HEK293 (cell line): ENCODE measurements around the gene DCAF5.

Experiments
- RBAK ChIP-seq: fragments of 450-650 bp; formaldehyde crosslinking; IDR thresholded peaks from 2 replicates; pipeline ENCODE4 v1.5.1; 2016; ENCODE audit warnings: missing biosample characterization, missing genetic modification characterization
- SALL2 ChIP-seq: fragments of 450-650 bp; formaldehyde crosslinking; IDR thresholded peaks from 2 replicates; pipeline ENCODE4 v1.5.0; 2017; ENCODE audit warnings: missing biosample characterization, mild to moderate bottlenecking, missing genetic modification characterization, borderline replicate concordance
- ZBTB20 ChIP-seq: fragments of 450-650 bp; formaldehyde crosslinking; IDR thresholded peaks from 2 replicates; pipeline ENCODE4 v1.5.1; 2016; ENCODE audit warnings: missing biosample characterization, missing genetic modification characterization
- ZNF274 ChIP-seq, 2 experiments: fragments of 200-500 bp in 1 of 2; fragments of 450-650 bp in 1 of 2; sonication (Bioruptor generic) in 1 of 2; formaldehyde crosslinking in 1 of 2; IDR thresholded peaks; 2 replicates each; pipeline versions ENCODE4 v1.5.1 to v1.6.1; 2014 to 2016; ENCODE audit warnings: borderline replicate concordance in 1 of 2, inconsistent platforms in 1 of 2, low read length in 1 of 2, missing biosample characterization in 1 of 2, missing genetic modification characterization in 1 of 2
- TF ChIP-seq, protein P1 (sequence below): fragments of 450-650 bp; formaldehyde crosslinking; IDR thresholded peaks from 2 replicates; pipeline ENCODE4 v1.5.1; 2016; ENCODE audit warnings: missing biosample characterization, missing genetic modification characterization

DNA sequence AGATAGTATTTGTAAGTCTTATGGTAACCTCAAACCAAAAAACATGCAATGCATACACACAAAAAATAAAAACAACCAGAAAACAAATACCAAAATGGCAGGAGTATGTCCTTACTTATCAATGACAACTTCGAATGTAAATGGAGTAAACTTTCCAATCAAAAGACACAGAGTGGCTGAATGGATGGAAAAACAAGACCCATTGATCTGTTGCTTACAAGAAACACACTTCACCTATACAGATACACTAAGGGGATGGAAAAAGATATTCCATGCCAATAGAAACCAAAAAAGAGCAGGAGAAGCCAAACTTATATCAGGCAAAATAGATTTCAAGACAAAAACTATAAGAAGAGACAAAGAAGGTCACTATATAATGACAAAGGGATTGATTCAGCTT lies 8.7 kb upstream of the DCAF5 start:
- TF ChIP-seq, protein P1, sequence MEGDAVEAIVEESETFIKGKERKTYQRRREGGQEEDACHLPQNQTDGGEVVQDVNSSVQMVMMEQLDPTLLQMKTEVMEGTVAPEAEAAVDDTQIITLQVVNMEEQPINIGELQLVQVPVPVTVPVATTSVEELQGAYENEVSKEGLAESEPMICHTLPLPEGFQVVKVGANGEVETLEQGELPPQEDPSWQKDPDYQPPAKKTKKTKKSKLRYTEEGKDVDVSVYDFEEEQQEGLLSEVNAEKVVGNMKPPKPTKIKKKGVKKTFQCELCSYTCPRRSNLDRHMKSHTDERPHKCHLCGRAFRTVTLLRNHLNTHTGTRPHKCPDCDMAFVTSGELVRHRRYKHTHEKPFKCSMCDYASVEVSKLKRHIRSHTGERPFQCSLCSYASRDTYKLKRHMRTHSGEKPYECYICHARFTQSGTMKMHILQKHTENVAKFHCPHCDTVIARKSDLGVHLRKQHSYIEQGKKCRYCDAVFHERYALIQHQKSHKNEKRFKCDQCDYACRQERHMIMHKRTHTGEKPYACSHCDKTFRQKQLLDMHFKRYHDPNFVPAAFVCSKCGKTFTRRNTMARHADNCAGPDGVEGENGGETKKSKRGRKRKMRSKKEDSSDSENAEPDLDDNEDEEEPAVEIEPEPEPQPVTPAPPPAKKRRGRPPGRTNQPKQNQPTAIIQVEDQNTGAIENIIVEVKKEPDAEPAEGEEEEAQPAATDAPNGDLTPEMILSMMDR: no peak
- TF ChIP-seq ZBTB20 (tag by site-specific recombination): no peak
- no peak for TF ChIP-seq SALL2
- no peak for TF ChIP-seq ZNF274 (IDR thresholded peaks at IDR 0.05; ENCODE audit: low read length)
- TF ChIP-seq ZNF274 (tag by site-specific recombination; IDR thresholded peaks at IDR 0.05; ENCODE audit: borderline replicate concordance): no peak
- no peak for TF ChIP-seq RBAK (tag by site-specific recombination)
